ES-I3 (cell line): ENCODE data around the gene CC2D1A.

Experiments
- H3K36me3 ChIP-seq: 2 replicates; pipeline ENCODE4 v1.6.1; 2013; ENCODE audit warnings: mild to moderate bottlenecking, low read length, control low read depth, moderate library complexity; ENCODE audit not compliant: insufficient read depth
- H3K4me1 ChIP-seq: 2 replicates; pipeline ENCODE4 v1.6.1; 2013; ENCODE audit warnings: mild to moderate bottlenecking, control low read depth, low read length; ENCODE audit not compliant: insufficient read depth
- H3K9ac ChIP-seq: 2 replicates; pipeline ENCODE4 v1.6.1; 2013; ENCODE audit warnings: low read depth, mild to moderate bottlenecking, low read length, moderate library complexity
- H3K9me3 ChIP-seq: 2 replicates; pipeline ENCODE4 v1.6.1; 2013; ENCODE audit warnings: mild to moderate bottlenecking, low read length, moderate library complexity; ENCODE audit not compliant: control insufficient read depth, insufficient read depth

Gene CC2D1A

GRCh38 chr19:13952154-13952930, 46.3 kb downstream of the CC2D1A start, which contains the start of gene DCAF15:
Gene DCAF15, plus strand, starts transcription at chr19:13952509. Its CDS starts 4 bp downstream, at chr19:13952513.
- Histone ChIP-seq H3K9ac (peak within 1 kb of the TSS; percentile 68), H3K36me3 (peaks cover 13% of the 10 kb centered on the region; the same call in 1 of the 2 replicates), H3K4me1 (no peaks in the 10 kb centered on the region), H3K9me3 (no peaks in the 10 kb centered on the region)

- Histone ChIP-seq H3K4me1 (no peaks in the 10 kb centered on the region), H3K36me3 (peaks cover 20% of the 10 kb centered on the region), H3K9me3 (no peaks in the 10 kb centered on the region), H3K9ac (peak overlapping the region; percentile 53)
These were observed 47.0 kb downstream of the CC2D1A start for GRCh38 chr19:13952931-13953531.

- Histone ChIP-seq H3K9ac (no peak overlapping the region), H3K9me3 (no peaks in the 10 kb centered on the region), H3K4me1 (no peaks in the 10 kb centered on the region), H3K36me3 (peaks cover 20% of the 10 kb centered on the region)
These were observed 48.2 kb downstream of the CC2D1A start for GRCh38 chr19:13954185-13954584.

GRCh38 chr19:13955662-13956364, 49.8 kb downstream of the CC2D1A start:
- no peaks in the 10 kb centered on the region for H3K4me1 ChIP-seq
- no peaks in the 10 kb centered on the region for H3K9me3 ChIP-seq
- peaks cover 20% of the 10 kb centered on the region for H3K36me3 ChIP-seq
- H3K9ac ChIP-seq: no peak overlapping the region

- Histone ChIP-seq H3K9me3 (no peaks in the 10 kb centered on the region), H3K4me1 (no peaks in the 10 kb centered on the region; the same call in 1 of the 2 replicates), H3K36me3 (peaks cover 20% of the 10 kb centered on the region), H3K9ac (no peak overlapping the region)
These were observed 50.4 kb downstream of the CC2D1A start for GRCh38 chr19:13956365-13956744.

- no peaks in the 10 kb centered on the region for H3K9me3 ChIP-seq
- H3K36me3 ChIP-seq: peaks cover 20% of the 10 kb centered on the region
- no peak overlapping the region for H3K9ac ChIP-seq
- H3K4me1 ChIP-seq: no peaks in the 10 kb centered on the region; the same call in 1 of the 2 replicates
These were observed 51.0 kb downstream of the CC2D1A start for GRCh38 chr19:13957051-13957450.

- Histone ChIP-seq H3K36me3 (peaks cover 20% of the 10 kb centered on the region), H3K9me3 (no peaks in the 10 kb centered on the region), H3K9ac (no peak overlapping the region), H3K4me1 (no peaks in the 10 kb centered on the region; the same call in 1 of the 2 replicates)
These were observed 52.0 kb downstream of the CC2D1A start for GRCh38 chr19:13958043-13958442.

- H3K4me1 ChIP-seq: no peaks in the 10 kb centered on the region; the same call in 1 of the 2 replicates
- peaks cover 20% of the 10 kb centered on the region for H3K36me3 ChIP-seq
- H3K9ac ChIP-seq: no peak overlapping the region
- no peaks in the 10 kb centered on the region for H3K9me3 ChIP-seq
These were observed 53.4 kb downstream of the CC2D1A start for GRCh38 chr19:13959141-13959961.

- Histone ChIP-seq H3K9me3 (no peaks in the 10 kb centered on the region), H3K4me1 (no peaks in the 10 kb centered on the region; the same call in 1 of the 2 replicates), H3K36me3 (peaks cover 20% of the 10 kb centered on the region), H3K9ac (no peak overlapping the region)
These were observed 54.2 kb downstream of the CC2D1A start for GRCh38 chr19:13959962-13960862.

- H3K36me3 ChIP-seq: peaks cover 18% of the 10 kb centered on the region
- H3K9me3 ChIP-seq: no peaks in the 10 kb centered on the region
- H3K4me1 ChIP-seq: no peaks in the 10 kb centered on the region; the same call in 1 of the 2 replicates
- peak overlapping the region; percentile 12; the same call in 1 of the 2 replicates for H3K9ac ChIP-seq
These were observed 55.1 kb downstream of the CC2D1A start for GRCh38 chr19:13960863-13961784.

GRCh38 chr19:13961826-13962698, 56.1 kb downstream of the CC2D1A start:
- Histone ChIP-seq H3K36me3 (peaks cover 9% of the 10 kb centered on the region), H3K9me3 (no peaks in the 10 kb centered on the region), H3K4me1 (no peaks in the 10 kb centered on the region; the same call in 1 of the 2 replicates), H3K9ac (peak overlapping the region; percentile 40; the same call in 1 of the 2 replicates)
